ENCODE measurements around the gene SEMA3A.

The SEMA3A gene

GRCh38 chr7:84191261-84191660 lies 3.3 kb downstream of the SEMA3A start:
- H3K9me3 ChIP-seq (ENCODE audit: insufficient read depth, low read length), result no peaks in the 10 kb centered on the region
- TF ChIP-seq EZH2phosphoT487 (conservative IDR thresholded peaks at IDR 0.05; ENCODE audit: low read length), result no peak
- TF ChIP-seq CTCF (IDR thresholded peaks at IDR 0.05; ENCODE audit: insufficient read depth, low read length, poor library complexity, severe bottlenecking), result no peak
- no peaks in the 10 kb centered on the region for H3K27me3 ChIP-seq (ENCODE audit: low read length)
- no peak overlapping the region for H2AFZ ChIP-seq (ENCODE audit: low read depth, low read length, severe bottlenecking)
- H4K20me1 ChIP-seq (ENCODE audit: low read depth, low read length), result peaks cover 7% of the 10 kb centered on the region; the same call in 1 of the 2 replicates
- H3K9me2 ChIP-seq (replicated peaks; ENCODE audit: insufficient read depth, low read length), result no peaks in the 10 kb centered on the region
- no peaks in the 10 kb centered on the region for H3K36me3 ChIP-seq (ENCODE audit: low read length)
- no peaks in the 10 kb centered on the region for H3K79me2 ChIP-seq (ENCODE audit: insufficient read depth, low read length)
- no peaks in the 10 kb centered on the region for H3F3A ChIP-seq (ENCODE audit: insufficient read depth)
- no peak overlapping the region for H3K9ac ChIP-seq (ENCODE audit: low read length)
- no peak overlapping the region for H3K4me2 ChIP-seq (ENCODE audit: low read depth, low read length, poor library complexity, severe bottlenecking)
- H3K4me3 ChIP-seq (ENCODE audit: insufficient read depth, low read length, poor library complexity, severe bottlenecking), result no peak overlapping the region
- H3K27ac ChIP-seq (ENCODE audit: low read depth, low read length), result no peak overlapping the region

GRCh38 chr7:84190016-84190705 lies 4.4 kb downstream of the SEMA3A start:
- Histone ChIP-seq H3K9me2 (replicated peaks; ENCODE audit: insufficient read depth, low read length) (no peaks in the 10 kb centered on the region), H3K36me3 (ENCODE audit: low read length) (no peaks in the 10 kb centered on the region), H3K4me2 (ENCODE audit: low read depth, low read length, poor library complexity, severe bottlenecking) (no peak overlapping the region), H3K9ac (ENCODE audit: low read length) (no peak overlapping the region), H3K4me3 (ENCODE audit: insufficient read depth, low read length, poor library complexity, severe bottlenecking) (no peak overlapping the region), H3K9me3 (ENCODE audit: insufficient read depth, low read length) (no peaks in the 10 kb centered on the region), H2AFZ (ENCODE audit: low read depth, low read length, severe bottlenecking) (no peak overlapping the region), H3K27ac (ENCODE audit: low read depth, low read length) (no peak overlapping the region), H3K79me2 (ENCODE audit: insufficient read depth, low read length) (no peaks in the 10 kb centered on the region), H4K20me1 (ENCODE audit: low read depth, low read length) (peaks cover 7% of the 10 kb centered on the region; the same call in 1 of the 2 replicates), H3K27me3 (ENCODE audit: low read length) (no peaks in the 10 kb centered on the region), H3F3A (ENCODE audit: insufficient read depth) (no peaks in the 10 kb centered on the region)
- TF ChIP-seq CTCF (IDR thresholded peaks at IDR 0.05; ENCODE audit: insufficient read depth, low read length, poor library complexity, severe bottlenecking), result no peak

DNA sequence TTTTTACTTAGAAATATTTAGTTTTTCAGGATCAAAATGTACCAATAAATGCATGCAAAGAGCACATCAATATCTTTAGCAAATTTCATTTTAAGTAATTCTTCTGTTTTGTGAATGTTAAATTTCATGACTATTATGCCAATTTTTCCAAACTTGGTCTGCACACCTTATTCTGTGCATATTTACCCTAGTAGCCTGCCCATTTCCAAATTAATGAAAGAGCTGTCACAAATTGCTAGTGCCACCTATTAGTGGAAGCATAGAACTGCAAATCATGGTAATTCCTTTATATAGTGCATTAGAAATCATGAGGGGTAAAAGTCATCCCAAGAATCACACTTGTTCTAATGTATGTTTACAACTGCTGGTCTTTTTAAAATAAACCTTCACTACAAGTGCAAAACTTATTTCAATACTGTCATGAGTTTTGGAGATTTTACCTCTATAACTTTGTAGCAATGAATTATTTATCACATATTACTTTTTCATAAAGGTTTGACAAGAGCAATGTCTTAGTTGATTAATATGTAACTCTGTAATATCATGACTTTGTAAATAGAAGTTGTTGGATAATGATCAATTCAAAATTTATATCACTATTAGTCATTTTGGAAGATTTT lies 5.7 kb downstream of the SEMA3A start:
- H3K9ac ChIP-seq (ENCODE audit: low read length), result no peak overlapping the region
- no peaks in the 10 kb centered on the region for H3K9me2 ChIP-seq (replicated peaks; ENCODE audit: insufficient read depth, low read length)
- peaks cover 7% of the 10 kb centered on the region; the same call in 1 of the 2 replicates for H4K20me1 ChIP-seq (ENCODE audit: low read depth, low read length)
- H3K36me3 ChIP-seq (ENCODE audit: low read length), result no peaks in the 10 kb centered on the region
- no peaks in the 10 kb centered on the region for H3K79me2 ChIP-seq (ENCODE audit: insufficient read depth, low read length)
- no peak overlapping the region for H3K27ac ChIP-seq (ENCODE audit: low read depth, low read length)
- no peak overlapping the region for H3K4me2 ChIP-seq (ENCODE audit: low read depth, low read length, poor library complexity, severe bottlenecking)
- H2AFZ ChIP-seq (ENCODE audit: low read depth, low read length, severe bottlenecking), result no peak overlapping the region
- peak; percentile 11 for TF ChIP-seq CTCF (IDR thresholded peaks at IDR 0.05; ENCODE audit: insufficient read depth, low read length, poor library complexity, severe bottlenecking)
- no peak for TF ChIP-seq EZH2phosphoT487 (conservative IDR thresholded peaks at IDR 0.05; ENCODE audit: low read length)
- no peaks in the 10 kb centered on the region for H3F3A ChIP-seq (ENCODE audit: insufficient read depth)
- no peak overlapping the region for H3K4me3 ChIP-seq (ENCODE audit: insufficient read depth, low read length, poor library complexity, severe bottlenecking)
- no peaks in the 10 kb centered on the region for H3K27me3 ChIP-seq (ENCODE audit: low read length)
- H3K9me3 ChIP-seq (ENCODE audit: insufficient read depth, low read length), result no peaks in the 10 kb centered on the region

Measured in SU-DHL-6 (cell line).